ENCODE measurements around the gene KIAA1217.

Gene KIAA1217

DNA sequence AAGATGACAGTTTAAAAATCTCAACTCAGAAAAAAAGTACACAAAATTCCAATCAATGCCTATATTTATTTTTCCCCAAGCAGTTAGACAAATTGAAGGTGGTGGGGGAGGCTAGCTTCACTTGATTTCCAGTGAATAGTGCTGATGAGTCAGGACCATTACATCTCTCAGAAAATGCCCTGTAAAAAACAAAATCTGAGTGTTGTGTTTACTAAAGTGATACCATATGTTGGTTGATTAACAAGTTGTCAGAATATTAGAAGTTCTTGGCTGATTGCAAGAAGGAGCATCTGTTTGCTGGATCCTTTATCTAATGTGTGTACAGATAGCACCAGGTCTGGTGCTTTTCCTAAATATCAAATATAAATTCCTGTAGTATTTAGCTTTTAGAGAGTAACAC lies 31.3 kb upstream of the KIAA1217 start:
- no peaks in the 10 kb centered on the region; the same call in 1 of the 2 replicates for H3K9me3 ChIP-seq (ENCODE audit: control insufficient read depth, insufficient read depth, low read length)

DNA sequence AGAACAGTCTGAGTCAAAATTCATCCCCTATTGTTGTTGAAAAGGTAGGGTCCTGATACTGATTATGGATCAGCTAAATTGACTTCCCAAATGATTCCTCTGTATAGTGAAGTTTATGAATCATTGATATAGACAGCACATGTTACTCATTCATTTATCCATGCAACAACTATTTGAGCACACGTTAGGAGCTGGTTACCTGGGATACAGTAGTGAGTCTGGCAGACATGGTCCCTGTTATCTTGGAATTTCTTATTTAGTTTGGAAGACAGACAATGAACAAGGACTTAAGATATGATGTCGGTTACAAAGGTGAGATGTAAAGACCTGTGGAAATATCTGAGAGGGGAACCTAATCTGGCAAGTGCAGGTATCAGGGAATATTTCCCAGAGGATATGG lies 28.0 kb upstream of the KIAA1217 start:
- no peaks in the 10 kb centered on the region for H4K20me1 ChIP-seq (ENCODE audit: control insufficient read depth, insufficient read depth, low read depth, low read length)
- no peak overlapping the region for H3K27ac ChIP-seq (ENCODE audit: low read depth, low read length)
- H3K4me1 ChIP-seq (ENCODE audit: control insufficient read depth, low read length), result no peaks in the 10 kb centered on the region
- H3K27me3 ChIP-seq (ENCODE audit: control insufficient read depth, low read length), result no peaks in the 10 kb centered on the region
- no peak overlapping the region for H3K4me3 ChIP-seq (ENCODE audit: low read length)
- TF ChIP-seq, protein P1, sequence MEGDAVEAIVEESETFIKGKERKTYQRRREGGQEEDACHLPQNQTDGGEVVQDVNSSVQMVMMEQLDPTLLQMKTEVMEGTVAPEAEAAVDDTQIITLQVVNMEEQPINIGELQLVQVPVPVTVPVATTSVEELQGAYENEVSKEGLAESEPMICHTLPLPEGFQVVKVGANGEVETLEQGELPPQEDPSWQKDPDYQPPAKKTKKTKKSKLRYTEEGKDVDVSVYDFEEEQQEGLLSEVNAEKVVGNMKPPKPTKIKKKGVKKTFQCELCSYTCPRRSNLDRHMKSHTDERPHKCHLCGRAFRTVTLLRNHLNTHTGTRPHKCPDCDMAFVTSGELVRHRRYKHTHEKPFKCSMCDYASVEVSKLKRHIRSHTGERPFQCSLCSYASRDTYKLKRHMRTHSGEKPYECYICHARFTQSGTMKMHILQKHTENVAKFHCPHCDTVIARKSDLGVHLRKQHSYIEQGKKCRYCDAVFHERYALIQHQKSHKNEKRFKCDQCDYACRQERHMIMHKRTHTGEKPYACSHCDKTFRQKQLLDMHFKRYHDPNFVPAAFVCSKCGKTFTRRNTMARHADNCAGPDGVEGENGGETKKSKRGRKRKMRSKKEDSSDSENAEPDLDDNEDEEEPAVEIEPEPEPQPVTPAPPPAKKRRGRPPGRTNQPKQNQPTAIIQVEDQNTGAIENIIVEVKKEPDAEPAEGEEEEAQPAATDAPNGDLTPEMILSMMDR (IDR thresholded peaks at IDR 0.05; ENCODE audit: low read depth, low read length, poor library complexity, severe bottlenecking), result no peak
- no peak for TF ChIP-seq EZH2phosphoT487 (IDR thresholded peaks at IDR 0.05; ENCODE audit: borderline replicate concordance, low read length)
- H3K36me3 ChIP-seq (ENCODE audit: control insufficient read depth, low read length), result no peaks in the 10 kb centered on the region
- H3K9me3 ChIP-seq (ENCODE audit: control insufficient read depth, insufficient read depth, low read length), result no peaks in the 10 kb centered on the region
- H3K4me2 ChIP-seq (ENCODE audit: low read length), result no peak overlapping the region
- H3F3A ChIP-seq (ENCODE audit: control insufficient read depth, insufficient read depth), result no peaks in the 10 kb centered on the region
- no peaks in the 10 kb centered on the region for H3K9me2 ChIP-seq (replicated peaks; ENCODE audit: control insufficient read depth, low read length)
- no peaks in the 10 kb centered on the region for H3K79me2 ChIP-seq (ENCODE audit: control insufficient read depth, low read length)

More for the DNA sequence above, 31.3 kb upstream of the KIAA1217 start:
- no peaks in the 10 kb centered on the region for H3K36me3 ChIP-seq (ENCODE audit: control insufficient read depth, low read length)
- no peaks in the 10 kb centered on the region for H3F3A ChIP-seq (ENCODE audit: control insufficient read depth, insufficient read depth)
- no peaks in the 10 kb centered on the region for H3K27me3 ChIP-seq (ENCODE audit: control insufficient read depth, low read length)
- no peak overlapping the region for H3K4me3 ChIP-seq (ENCODE audit: low read length)
- TF ChIP-seq, protein P1 (IDR thresholded peaks at IDR 0.05; ENCODE audit: low read depth, low read length, poor library complexity, severe bottlenecking), result no peak
- no peak for TF ChIP-seq EZH2phosphoT487 (IDR thresholded peaks at IDR 0.05; ENCODE audit: borderline replicate concordance, low read length)
- no peak overlapping the region for H3K4me2 ChIP-seq (ENCODE audit: low read length)
- H3K4me1 ChIP-seq (ENCODE audit: control insufficient read depth, low read length), result no peaks in the 10 kb centered on the region
- no peaks in the 10 kb centered on the region for H3K9me2 ChIP-seq (replicated peaks; ENCODE audit: control insufficient read depth, low read length)
- H3K79me2 ChIP-seq (ENCODE audit: control insufficient read depth, low read length), result no peaks in the 10 kb centered on the region
- H3K27ac ChIP-seq (ENCODE audit: low read depth, low read length), result no peak overlapping the region
- no peaks in the 10 kb centered on the region for H4K20me1 ChIP-seq (ENCODE audit: control insufficient read depth, insufficient read depth, low read depth, low read length)

GRCh38 chr10:24184455-24184854 lies 24.5 kb upstream of the KIAA1217 start:
- Histone ChIP-seq H3K27me3 (ENCODE audit: control insufficient read depth, low read length) (no peaks in the 10 kb centered on the region), H4K20me1 (ENCODE audit: control insufficient read depth, insufficient read depth, low read depth, low read length) (no peaks in the 10 kb centered on the region), H3F3A (ENCODE audit: control insufficient read depth, insufficient read depth) (no peaks in the 10 kb centered on the region), H3K9me2 (replicated peaks; ENCODE audit: control insufficient read depth, low read length) (no peaks in the 10 kb centered on the region), H3K4me2 (ENCODE audit: low read length) (no peak overlapping the region), H3K27ac (ENCODE audit: low read depth, low read length) (no peak overlapping the region), H3K79me2 (ENCODE audit: control insufficient read depth, low read length) (no peaks in the 10 kb centered on the region), H3K4me1 (ENCODE audit: control insufficient read depth, low read length) (no peaks in the 10 kb centered on the region), H3K9me3 (ENCODE audit: control insufficient read depth, insufficient read depth, low read length) (no peaks in the 10 kb centered on the region), H3K4me3 (ENCODE audit: low read length) (no peak overlapping the region), H3K36me3 (ENCODE audit: control insufficient read depth, low read length) (no peaks in the 10 kb centered on the region)
- TF ChIP-seq, protein P1 (IDR thresholded peaks at IDR 0.05; ENCODE audit: low read depth, low read length, poor library complexity, severe bottlenecking), result no peak
- no peak for TF ChIP-seq EZH2phosphoT487 (IDR thresholded peaks at IDR 0.05; ENCODE audit: borderline replicate concordance, low read length)
